ENCODE data around the gene ADGRB3. TPM values are rescaled to one million over a fixed set of nuclear protein-coding genes. Genes with fewer than 3 reads are reported as not detected.

The ADGRB3 gene
- total and polyA plus RNA-seq, 2 donors (not counting 3 experiments of a cell fraction or from before 2014, with no cell fraction given), result not detected

DNA sequence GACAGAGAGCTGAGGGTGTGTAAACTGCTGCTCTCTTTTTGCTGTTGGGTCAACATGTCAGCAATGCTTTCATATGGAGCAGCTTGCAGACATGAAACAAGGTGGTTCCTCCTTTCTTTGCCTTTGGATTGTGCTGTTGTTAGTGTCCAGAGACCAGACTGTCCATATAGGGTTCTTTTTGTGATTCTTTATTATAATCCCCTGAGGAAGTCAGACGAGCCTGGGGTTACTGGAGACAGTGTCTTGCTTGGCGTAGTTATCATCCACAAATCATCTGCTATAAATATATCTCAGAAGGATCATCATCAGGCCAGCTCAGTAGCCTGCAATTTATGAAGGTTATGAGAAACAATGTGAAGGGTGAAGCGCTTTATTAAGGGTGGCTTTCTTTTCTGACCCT lies 2.3 kb upstream of the ADGRB3 start:
- intact Hi-C loops (cut with micrococcal nuclease) (no loop called here), dilution Hi-C loops (cut with MboI; ENCODE audit: extremely low pct_ligation_motif_present, low sequenced_read_pairs) (no loop called here)
- no peak overlapping the region for H3K4me2 ChIP-seq (ENCODE audit: insufficient read depth, low read length)
- H2AFZ ChIP-seq (ENCODE audit: low read depth, low read length), result no peak overlapping the region
- no peaks in the 10 kb centered on the region for H3K36me3 ChIP-seq (ENCODE audit: control insufficient read depth in 2 of 2, extremely low read depth in 1 of 2, insufficient read depth in 2 of 2, low read length in 2 of 2)
- no peaks in the 10 kb centered on the region for H3K9me1 ChIP-seq (replicated peaks; ENCODE audit: control insufficient read depth, extremely low read depth, insufficient read depth, low read length)
- no peak for DNase-seq (ENCODE audit: low read depth, low spot score)
- no peak overlapping the region for H3K27ac ChIP-seq (ENCODE audit: insufficient read depth, low read depth, low read length)
- no peak overlapping the region for H3K4me3 ChIP-seq (replicated peaks in 1 of 3; ENCODE audit: insufficient read depth in 1 of 3, low read depth in 1 of 3, low read length in 3 of 3)
- no peaks in the 10 kb centered on the region for H3K9me3 ChIP-seq (replicated peaks; ENCODE audit: control insufficient read depth, insufficient read depth, low read length)
- ChIA-PET CTCF (no interaction called here), POLR2A (no interaction called here)
- peaks cover 10% of the 10 kb centered on the region for H3K4me1 ChIP-seq (ENCODE audit: control insufficient read depth, extremely low read depth, insufficient read depth, low read length)
- no peak overlapping the region for H3K9ac ChIP-seq (replicated peaks; ENCODE audit: extremely low read depth, insufficient read depth, low read length)
- no peak for FAIRE-seq
- no peaks in the 10 kb centered on the region for H4K20me1 ChIP-seq (replicated peaks; ENCODE audit: control insufficient read depth, extremely low read depth, insufficient read depth, low read length)
- H3K79me2 ChIP-seq (ENCODE audit: control insufficient read depth, insufficient read depth, low read length), result no peaks in the 10 kb centered on the region
- BruUV-seq (replicated peaks), result no TSS peak
- TF ChIP-seq, protein P1, sequence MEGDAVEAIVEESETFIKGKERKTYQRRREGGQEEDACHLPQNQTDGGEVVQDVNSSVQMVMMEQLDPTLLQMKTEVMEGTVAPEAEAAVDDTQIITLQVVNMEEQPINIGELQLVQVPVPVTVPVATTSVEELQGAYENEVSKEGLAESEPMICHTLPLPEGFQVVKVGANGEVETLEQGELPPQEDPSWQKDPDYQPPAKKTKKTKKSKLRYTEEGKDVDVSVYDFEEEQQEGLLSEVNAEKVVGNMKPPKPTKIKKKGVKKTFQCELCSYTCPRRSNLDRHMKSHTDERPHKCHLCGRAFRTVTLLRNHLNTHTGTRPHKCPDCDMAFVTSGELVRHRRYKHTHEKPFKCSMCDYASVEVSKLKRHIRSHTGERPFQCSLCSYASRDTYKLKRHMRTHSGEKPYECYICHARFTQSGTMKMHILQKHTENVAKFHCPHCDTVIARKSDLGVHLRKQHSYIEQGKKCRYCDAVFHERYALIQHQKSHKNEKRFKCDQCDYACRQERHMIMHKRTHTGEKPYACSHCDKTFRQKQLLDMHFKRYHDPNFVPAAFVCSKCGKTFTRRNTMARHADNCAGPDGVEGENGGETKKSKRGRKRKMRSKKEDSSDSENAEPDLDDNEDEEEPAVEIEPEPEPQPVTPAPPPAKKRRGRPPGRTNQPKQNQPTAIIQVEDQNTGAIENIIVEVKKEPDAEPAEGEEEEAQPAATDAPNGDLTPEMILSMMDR (IDR thresholded peaks at IDR 0.05; ENCODE audit: extremely low read depth in 1 of 2, insufficient read depth in 1 of 2, low read depth in 1 of 2, low read length in 2 of 2), result no peak
- no peak for TF ChIP-seq FOS (IDR thresholded peaks at IDR 0.05; ENCODE audit: borderline replicate concordance, insufficient read depth, low read length)
- peaks cover 32 to 47% of the 10 kb centered on the region in 2 experiments for H3K27me3 ChIP-seq (ENCODE audit: control insufficient read depth in 2 of 2, insufficient read depth in 2 of 2, low read length in 2 of 2)

GRCh38 chr6:68633281-68633971 lies 1.7 kb upstream of the ADGRB3 start:
- Histone ChIP-seq H3K9me3 (replicated peaks; ENCODE audit: control insufficient read depth, insufficient read depth, low read length) (no peaks in the 10 kb centered on the region), H3K9me1 (replicated peaks; ENCODE audit: control insufficient read depth, extremely low read depth, insufficient read depth, low read length) (no peaks in the 10 kb centered on the region), H3K9ac (replicated peaks; ENCODE audit: extremely low read depth, insufficient read depth, low read length) (no peak overlapping the region), H3K4me2 (ENCODE audit: insufficient read depth, low read length) (no peak overlapping the region), H3K27ac (ENCODE audit: insufficient read depth, low read depth, low read length) (no peak overlapping the region), H3K36me3 (ENCODE audit: control insufficient read depth in 2 of 2, extremely low read depth in 1 of 2, insufficient read depth in 2 of 2, low read length in 2 of 2) (no peaks in the 10 kb centered on the region), H4K20me1 (replicated peaks; ENCODE audit: control insufficient read depth, extremely low read depth, insufficient read depth, low read length) (no peaks in the 10 kb centered on the region), H3K27me3 (ENCODE audit: control insufficient read depth in 2 of 2, insufficient read depth in 2 of 2, low read length in 2 of 2) (peaks cover 32 to 50% of the 10 kb centered on the region in 2 experiments), H2AFZ (ENCODE audit: low read depth, low read length) (no peak overlapping the region), H3K4me1 (ENCODE audit: control insufficient read depth, extremely low read depth, insufficient read depth, low read length) (peaks cover 10% of the 10 kb centered on the region), H3K79me2 (ENCODE audit: control insufficient read depth, insufficient read depth, low read length) (no peaks in the 10 kb centered on the region), H3K4me3 (replicated peaks in 1 of 3; ENCODE audit: insufficient read depth in 1 of 3, low read depth in 1 of 3, low read length in 3 of 3) (no peak overlapping the region)
- DNase-seq (ENCODE audit: low read depth, low spot score) (no peak), FAIRE-seq (no peak)
- intact Hi-C loops (cut with micrococcal nuclease), result no loop called here
- CTCF ChIA-PET, result no interaction called here
- no TSS peak for BruUV-seq (replicated peaks)
- dilution Hi-C loops (cut with MboI; ENCODE audit: extremely low pct_ligation_motif_present, low sequenced_read_pairs), result no loop called here
- TF ChIP-seq POLR2AphosphoS5 (IDR thresholded peaks at IDR 0.05; ENCODE audit: insufficient read depth, low read depth, low read length) (no peak), EZH2 (IDR thresholded peaks at IDR 0.05; ENCODE audit: borderline replicate concordance, low read depth, low read length, severe bottlenecking) (no peak), FOS (IDR thresholded peaks at IDR 0.05; ENCODE audit: borderline replicate concordance, insufficient read depth, low read length) (no peak), JUN (IDR thresholded peaks at IDR 0.05; ENCODE audit: borderline replicate concordance, insufficient read depth, insufficient read length, low read depth) (no peak)
- TF ChIP-seq, protein P1 (IDR thresholded peaks at IDR 0.05; ENCODE audit: extremely low read depth in 1 of 2, insufficient read depth in 1 of 2, low read depth in 1 of 2, low read length in 2 of 2), result no peak
- POLR2A ChIA-PET, result no interaction called here
